HG02943 (cell line): ENCODE results near the gene CERS4.
"Not testable (repeated sequence)": the region's sequence is repeated elsewhere in the genome, so short reads cannot be mapped to it uniquely, and the experiment has no call there.

ENCODE experiments used
- ATAC-seq: cut with Tn5 transposase; IDR thresholded peaks from one replicate; pipeline ENCODE4 v1.9.1; 2021; ENCODE audit warnings: mild to moderate bottlenecking, low read depth, moderate library complexity; ENCODE audit not compliant: unreplicated experiment

Gene CERS4

GRCh38 chr19:8259142-8259921 lies 50.2 kb downstream of the CERS4 start:
- ATAC-seq, result no peak

DNA sequence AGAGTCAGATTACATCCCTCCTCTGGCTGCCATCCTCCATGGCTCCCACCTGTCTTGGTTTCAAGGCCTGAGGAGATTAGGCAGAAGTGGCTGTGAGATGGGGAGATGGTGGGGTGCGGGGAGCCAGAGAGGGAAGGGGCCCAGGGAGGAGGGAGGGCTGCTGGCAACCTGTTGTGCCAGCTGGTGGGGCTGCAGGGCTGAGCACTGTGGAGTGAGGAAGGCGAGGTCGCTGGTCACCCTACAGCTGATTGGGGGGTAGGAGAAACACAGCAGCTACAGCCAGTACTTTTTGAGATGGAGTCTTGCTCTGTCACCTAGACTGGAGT lies 50.7 kb downstream of the CERS4 start:
- no peak for ATAC-seq

- no peak for ATAC-seq
These were observed 52.2 kb downstream of the CERS4 start for GRCh38 chr19:8261347-8261746.

DNA sequence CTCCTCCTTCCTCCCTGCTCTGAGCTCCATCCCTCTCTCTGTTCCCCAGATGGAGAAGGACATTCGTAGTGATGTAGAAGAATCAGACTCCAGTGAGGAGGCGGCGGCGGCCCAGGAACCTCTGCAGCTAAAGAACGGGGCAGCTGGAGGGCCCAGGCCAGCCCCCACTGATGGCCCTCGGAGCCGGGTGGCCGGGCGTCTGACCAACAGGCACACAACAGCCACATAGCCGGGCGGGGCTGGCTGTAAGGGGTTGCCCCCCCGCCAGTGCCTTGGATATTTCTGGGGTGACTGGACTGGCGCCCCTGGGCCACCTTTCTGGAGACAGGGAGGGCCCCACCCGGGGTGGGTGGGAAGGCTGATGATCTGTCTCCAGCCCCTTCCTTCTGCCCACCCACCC lies 52.7 kb downstream of the CERS4 start:
- ATAC-seq, result no peak

DNA sequence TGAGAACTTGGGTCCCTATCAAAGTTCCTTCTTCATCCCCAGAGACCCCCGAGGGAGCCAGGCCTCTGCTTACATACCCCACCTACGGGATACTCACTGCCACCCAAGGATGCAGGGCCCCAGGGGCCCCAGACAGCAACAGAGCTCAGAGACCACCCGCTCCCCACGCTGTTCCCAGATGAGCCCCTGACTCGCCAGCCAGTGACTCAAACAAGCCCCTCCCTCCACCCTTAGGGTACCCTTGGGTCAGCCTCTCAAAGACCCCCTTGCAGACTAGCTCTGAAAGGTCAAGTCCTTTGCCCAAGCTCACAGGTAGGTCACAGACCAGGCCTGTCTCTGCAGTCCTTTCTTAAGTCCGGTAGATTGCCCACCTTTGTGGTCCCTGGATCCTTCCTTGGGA lies 53.3 kb downstream of the CERS4 start:
- ATAC-seq, result no peak

DNA sequence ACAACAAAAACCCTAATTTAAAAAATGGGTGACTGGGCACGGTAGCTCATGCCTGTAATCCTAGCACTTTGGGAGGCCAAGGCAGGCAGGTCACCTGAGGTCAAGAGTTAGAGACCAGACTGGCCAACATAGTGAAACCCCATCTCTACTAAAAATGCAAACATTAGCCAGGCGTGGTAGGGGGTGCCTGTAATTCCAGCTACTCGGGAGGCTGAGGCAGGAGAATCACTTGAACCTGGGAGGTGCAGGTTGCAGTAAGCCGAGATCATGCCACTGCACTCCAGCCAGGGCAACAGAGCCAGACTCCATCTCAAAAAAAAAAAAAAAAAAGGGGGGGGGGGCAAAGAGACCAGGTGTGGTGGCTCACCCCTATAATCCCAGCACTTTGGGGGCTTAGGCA lies 55.1 kb downstream of the CERS4 start:
- ATAC-seq, result not testable (repeated sequence)

DNA sequence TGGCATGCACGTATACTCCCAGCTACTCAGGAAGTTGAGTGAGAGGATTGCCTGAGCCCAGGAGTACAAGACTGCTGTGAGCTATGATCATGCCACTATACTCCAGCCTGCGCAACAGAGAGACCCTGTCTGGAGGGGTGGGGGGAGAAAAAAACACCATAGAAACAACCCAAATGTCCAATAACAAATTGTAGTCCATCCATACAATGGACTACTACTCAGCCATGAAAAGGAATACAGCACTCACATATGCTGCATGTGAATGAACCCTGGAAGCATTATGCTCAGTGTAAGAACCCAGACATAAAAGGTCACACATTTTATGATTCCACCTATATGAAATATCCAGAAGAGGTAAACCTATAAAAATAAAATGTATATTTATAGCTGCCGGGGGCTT lies 56.7 kb downstream of the CERS4 start:
- ATAC-seq, result no peak

GRCh38 chr19:8269724-8270123 lies 60.6 kb downstream of the CERS4 start:
- ATAC-seq, result no peak

GRCh38 chr19:8276508-8276907 lies 67.3 kb downstream of the CERS4 start:
- ATAC-seq, result not testable (repeated sequence)

DNA sequence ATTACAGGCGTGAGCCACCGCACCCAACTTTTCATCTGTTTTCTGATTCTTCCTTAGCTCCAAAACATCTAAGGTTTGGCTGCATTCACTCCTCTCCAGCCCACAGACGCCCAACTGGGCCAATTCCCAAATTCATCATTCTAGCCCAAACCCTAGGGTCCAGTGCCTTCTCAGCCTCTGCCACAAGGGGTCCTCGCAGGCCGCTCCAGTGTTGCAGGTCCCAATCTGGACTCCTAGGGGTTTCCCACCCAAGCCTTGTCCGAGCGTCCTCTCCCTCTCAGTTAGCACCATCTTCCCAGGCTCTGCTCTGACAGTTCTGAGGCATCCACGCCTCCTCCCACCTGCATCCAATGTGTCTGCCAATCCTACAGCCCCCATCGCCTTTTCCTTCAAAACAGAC lies 82.2 kb downstream of the CERS4 start:
- ATAC-seq, result not testable (repeated sequence)

GRCh38 chr19:8302357-8302691 lies 93.2 kb downstream of the CERS4 start:
- ATAC-seq, result no peak

DNA sequence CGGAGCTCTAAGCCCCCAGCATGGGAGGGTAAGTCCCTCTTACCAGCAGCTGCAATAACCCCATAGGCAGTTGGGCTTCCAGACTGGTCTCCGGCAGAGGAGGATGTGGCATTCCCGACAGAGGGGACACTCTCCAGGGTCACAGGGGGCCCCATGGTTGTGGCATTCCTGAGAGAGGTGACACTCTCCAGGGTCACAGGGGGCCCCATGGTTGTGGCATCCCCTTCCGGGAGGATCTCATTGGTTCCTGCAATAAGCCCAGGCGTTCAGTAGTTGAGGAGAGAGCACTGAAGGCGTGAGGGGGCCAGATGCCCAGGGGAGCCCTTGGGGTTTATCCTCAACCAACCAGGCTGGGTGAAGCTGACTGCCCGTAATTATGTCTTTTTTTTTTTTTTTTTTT lies 93.6 kb downstream of the CERS4 start:
- no peak for ATAC-seq

GRCh38 chr19:8304841-8305621 lies 95.9 kb downstream of the CERS4 start:
- ATAC-seq, result no peak

DNA sequence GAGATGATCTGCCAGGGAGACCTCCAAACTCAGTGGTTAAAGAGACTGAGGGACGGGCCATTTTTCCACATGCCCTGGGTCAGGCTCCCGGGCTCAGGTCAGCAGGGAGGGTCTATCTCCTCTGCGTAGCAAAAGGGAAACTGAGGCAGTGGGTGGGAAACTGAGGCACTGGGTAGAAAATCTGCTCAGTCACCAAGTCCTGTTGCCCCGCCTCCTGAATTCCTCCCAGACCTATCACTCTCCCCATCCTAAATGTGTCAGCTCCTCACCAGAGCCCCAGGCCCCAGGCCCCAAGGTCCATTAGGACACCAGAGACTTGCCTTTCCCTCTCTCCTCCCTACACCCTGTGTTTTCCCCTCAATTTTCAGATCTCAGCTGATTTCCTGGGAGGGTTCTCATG lies 96.6 kb downstream of the CERS4 start:
- ATAC-seq, result no peak

DNA sequence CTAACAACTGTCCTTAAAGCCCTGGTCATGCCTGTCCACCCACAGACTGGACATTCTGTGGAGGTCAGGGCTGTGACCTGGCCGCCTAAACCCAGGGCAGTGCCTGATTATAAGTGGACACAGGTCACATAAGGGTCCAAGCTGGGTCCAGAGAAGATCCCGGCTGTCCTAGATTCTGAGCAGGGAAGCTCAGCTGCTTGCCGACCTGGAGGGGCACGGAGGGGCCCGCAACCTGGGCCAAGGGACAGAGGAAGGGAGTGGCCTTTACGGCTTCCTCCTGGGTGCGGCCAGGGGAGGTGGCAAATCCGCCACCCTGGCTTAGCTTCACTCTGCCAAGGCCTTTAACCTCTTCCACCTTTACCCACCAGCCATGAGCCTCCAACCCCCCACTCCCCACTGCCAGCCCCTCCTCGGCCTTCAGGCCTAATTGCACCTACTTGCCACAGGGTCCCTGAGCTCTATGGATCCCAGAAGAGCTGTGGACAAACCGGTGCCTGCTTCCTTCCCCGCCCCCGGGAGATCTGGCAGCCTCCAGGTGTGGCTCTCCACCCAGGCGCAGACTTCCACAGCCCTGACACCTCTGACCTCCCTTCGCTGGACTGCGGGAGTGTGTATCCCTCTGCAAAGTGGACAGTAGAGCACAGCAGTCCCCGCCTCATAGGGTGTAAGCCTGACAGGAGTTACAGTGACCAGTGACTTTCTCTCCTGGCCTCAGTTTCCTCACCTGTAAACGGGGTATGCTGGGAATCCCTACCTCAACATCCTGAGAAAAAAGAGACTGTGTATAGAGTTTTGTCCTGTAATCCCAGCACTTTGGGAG lies 97.3 kb downstream of the CERS4 start:
- ATAC-seq, result no peak

GRCh38 chr19:8307400-8307964 lies 98.3 kb downstream of the CERS4 start:
- ATAC-seq, result no peak

DNA sequence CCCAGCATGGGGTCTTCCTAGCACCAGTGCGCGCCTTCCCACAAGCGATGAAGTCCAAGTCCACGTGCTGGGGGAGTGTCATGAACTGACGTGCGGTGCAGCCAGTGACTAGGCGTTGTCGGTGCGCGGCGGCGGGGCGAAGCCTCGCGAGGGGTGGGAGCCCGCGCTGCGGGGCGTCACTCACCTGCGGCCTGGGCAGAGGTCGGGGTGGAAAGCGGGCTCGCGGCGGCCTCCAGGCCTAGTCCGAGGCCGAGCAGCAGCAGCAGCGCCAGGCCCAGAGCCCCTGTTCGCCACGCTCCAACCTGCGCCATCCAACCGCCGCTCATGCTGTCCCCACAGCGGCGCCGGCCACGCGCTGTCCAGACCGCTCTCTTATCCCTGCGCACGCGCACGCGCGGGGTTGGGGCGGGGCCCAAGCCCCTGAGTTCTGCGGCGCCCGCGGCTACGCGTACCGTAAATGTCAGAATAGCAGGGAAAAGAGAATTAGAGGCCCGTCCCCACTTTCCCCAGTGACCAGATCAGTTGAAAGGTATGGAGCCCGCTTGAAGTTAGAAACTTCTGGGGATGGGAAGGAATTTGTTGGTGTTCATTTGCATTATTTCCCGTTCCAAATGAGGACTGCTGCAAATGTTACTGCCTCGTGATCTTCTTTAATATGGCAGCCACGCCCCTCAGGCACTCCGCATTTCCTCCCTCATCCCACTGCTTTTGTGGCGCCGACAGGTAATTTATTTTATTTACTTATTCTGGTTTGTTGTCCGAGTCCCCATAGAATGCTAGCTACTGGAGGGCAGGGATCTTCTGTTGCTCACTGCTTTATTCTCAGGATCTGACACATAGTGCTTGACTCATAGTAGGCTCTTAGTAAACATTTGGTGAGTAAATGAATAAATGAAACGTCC lies 99.0 kb downstream of the CERS4 start, which contains the start of gene CD320:
CD320 (minus strand) TSS at position 394 of the 902 bp plus-strand sequence; CDS start at position 326, 68 bp downstream.
- ATAC-seq, result no peak

- ATAC-seq, result no peak
These were observed 99.7 kb downstream of the CERS4 start for GRCh38 chr19:8308891-8309291.

GRCh38 chr19:8310342-8311055 lies 101.3 kb downstream of the CERS4 start:
- ATAC-seq, result no peak
